Measurements from ENCODE around the gene WBP2NL.

The WBP2NL gene

DNA sequence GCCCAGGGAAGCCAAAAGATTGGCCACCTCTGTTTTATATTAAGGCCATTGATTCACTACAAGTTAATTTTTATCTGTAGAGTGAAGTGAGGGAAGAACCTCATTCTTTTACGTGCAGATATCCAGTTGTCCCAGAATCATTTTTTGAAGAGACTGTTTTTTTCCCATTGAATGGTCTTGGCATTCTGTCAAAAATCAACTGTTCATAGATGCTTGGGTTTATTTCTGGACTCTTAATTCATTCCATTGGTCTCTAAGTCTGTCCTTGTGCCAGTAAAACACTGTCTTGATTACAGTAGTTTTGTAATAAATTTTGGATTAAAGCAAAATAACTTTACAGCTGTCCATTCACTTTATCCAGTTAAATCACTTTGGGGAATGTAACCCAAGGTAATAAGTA is 26.8 kb downstream of the WBP2NL start:
- no peak for TF ChIP-seq FOXP2 (optimal IDR thresholded peaks at IDR 0.05; ENCODE audit: borderline replicate concordance, extremely low read depth, extremely low read length, insufficient read depth)
- TF ChIP-seq POLR2AphosphoS5 (IDR thresholded peaks at IDR 0.05; ENCODE audit: low read depth, low read length) = no peak
- TF ChIP-seq REST (IDR thresholded peaks at IDR 0.05; ENCODE audit: insufficient read depth in 1 of 2, low read depth in 2 of 2, low read length in 2 of 2) = no peak
- no peak for TF ChIP-seq SIN3A (IDR thresholded peaks at IDR 0.05; ENCODE audit: borderline replicate concordance, insufficient read depth, low read length)

DNA sequence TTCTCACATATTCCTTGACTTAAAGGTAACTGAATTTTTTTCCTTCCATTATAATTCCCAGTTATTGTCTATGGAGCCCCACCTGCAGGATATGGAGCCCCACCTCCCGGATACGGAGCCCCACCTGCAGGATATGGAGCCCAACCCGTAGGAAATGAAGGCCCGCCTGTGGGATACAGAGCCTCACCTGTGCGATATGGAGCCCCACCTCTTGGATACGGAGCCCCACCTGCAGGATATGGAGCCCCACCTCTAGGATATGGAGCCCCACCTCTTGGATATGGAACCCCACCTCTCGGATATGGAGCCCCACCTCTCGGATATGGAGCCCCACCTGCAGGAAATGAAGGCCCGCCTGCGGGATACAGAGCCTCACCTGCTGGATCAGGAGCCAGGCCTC is 28.1 kb downstream of the WBP2NL start:
- no peak for TF ChIP-seq SIN3A (IDR thresholded peaks at IDR 0.05; ENCODE audit: borderline replicate concordance, insufficient read depth, low read length)
- no peak for TF ChIP-seq REST (IDR thresholded peaks at IDR 0.05; ENCODE audit: insufficient read depth in 1 of 2, low read depth in 2 of 2, low read length in 2 of 2)
- TF ChIP-seq TAF1 (IDR thresholded peaks at IDR 0.05; ENCODE audit: borderline replicate concordance, insufficient read depth, low read length) = no peak
- no peak for TF ChIP-seq POLR2AphosphoS5 (IDR thresholded peaks at IDR 0.05; ENCODE audit: low read depth, low read length)
- TF ChIP-seq FOXP2 (optimal IDR thresholded peaks at IDR 0.05; ENCODE audit: borderline replicate concordance, extremely low read depth, extremely low read length, insufficient read depth) = no peak

GRCh38 chr22:42033263-42034181 is 34.9 kb downstream of the WBP2NL start:
- no peak for TF ChIP-seq POLR2AphosphoS5 (IDR thresholded peaks at IDR 0.05; ENCODE audit: low read depth, low read length)
- no peak for TF ChIP-seq FOXP2 (optimal IDR thresholded peaks at IDR 0.05; ENCODE audit: borderline replicate concordance, extremely low read depth, extremely low read length, insufficient read depth)
- no peak for TF ChIP-seq SIN3A (IDR thresholded peaks at IDR 0.05; ENCODE audit: borderline replicate concordance, insufficient read depth, low read length)
- TF ChIP-seq REST (IDR thresholded peaks at IDR 0.05; ENCODE audit: insufficient read depth in 1 of 2, low read depth in 2 of 2, low read length in 2 of 2) = no peak
- no peak for TF ChIP-seq TAF1 (IDR thresholded peaks at IDR 0.05; ENCODE audit: borderline replicate concordance, insufficient read depth, low read length)

DNA sequence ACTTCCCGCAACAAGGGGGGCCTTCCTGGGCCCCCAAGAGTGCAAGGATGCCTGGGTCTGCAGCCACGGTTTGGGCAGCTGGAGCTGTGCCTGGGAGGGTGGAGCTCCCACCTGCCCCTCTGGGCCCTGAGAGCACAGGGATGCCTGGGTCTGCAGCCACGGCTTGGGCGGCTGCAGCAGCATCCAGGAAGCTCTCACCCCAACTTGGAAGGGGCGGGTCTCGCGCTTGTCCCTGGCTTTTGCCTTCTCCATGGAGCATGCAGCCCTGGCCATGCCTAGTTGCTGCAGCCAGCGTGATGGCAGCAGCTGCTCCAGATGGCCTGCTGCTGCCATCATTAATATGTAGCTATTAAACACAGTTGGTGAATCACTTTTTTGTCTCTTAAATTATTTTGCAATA is 36.7 kb downstream of the WBP2NL start:
- TF ChIP-seq REST (IDR thresholded peaks at IDR 0.05; ENCODE audit: insufficient read depth in 1 of 2, low read depth in 2 of 2, low read length in 2 of 2) (no peak), SIN3A (IDR thresholded peaks at IDR 0.05; ENCODE audit: borderline replicate concordance, insufficient read depth, low read length) (no peak), POLR2AphosphoS5 (IDR thresholded peaks at IDR 0.05; ENCODE audit: low read depth, low read length) (no peak), FOXP2 (optimal IDR thresholded peaks at IDR 0.05; ENCODE audit: borderline replicate concordance, extremely low read depth, extremely low read length, insufficient read depth) (no peak), TAF1 (IDR thresholded peaks at IDR 0.05; ENCODE audit: borderline replicate concordance, insufficient read depth, low read length) (no peak)

All from PFSK-1 (cell line).